ENCODE measurements around the gene PLCD1. TPM values are rescaled to one million over a fixed set of nuclear protein-coding genes. Genes with fewer than 3 reads are reported as not detected.
"Not testable (repeated sequence)": the region's sequence is repeated elsewhere in the genome, so short reads cannot be mapped to it uniquely, and the experiment has no call there.

Gene PLCD1
- total RNA-seq, 5 donors from 2014 or later (not counting 1 experiment from before 2014, with no cell fraction given) = 31.3 to 91.0 (median 75.7) TPM

DNA sequence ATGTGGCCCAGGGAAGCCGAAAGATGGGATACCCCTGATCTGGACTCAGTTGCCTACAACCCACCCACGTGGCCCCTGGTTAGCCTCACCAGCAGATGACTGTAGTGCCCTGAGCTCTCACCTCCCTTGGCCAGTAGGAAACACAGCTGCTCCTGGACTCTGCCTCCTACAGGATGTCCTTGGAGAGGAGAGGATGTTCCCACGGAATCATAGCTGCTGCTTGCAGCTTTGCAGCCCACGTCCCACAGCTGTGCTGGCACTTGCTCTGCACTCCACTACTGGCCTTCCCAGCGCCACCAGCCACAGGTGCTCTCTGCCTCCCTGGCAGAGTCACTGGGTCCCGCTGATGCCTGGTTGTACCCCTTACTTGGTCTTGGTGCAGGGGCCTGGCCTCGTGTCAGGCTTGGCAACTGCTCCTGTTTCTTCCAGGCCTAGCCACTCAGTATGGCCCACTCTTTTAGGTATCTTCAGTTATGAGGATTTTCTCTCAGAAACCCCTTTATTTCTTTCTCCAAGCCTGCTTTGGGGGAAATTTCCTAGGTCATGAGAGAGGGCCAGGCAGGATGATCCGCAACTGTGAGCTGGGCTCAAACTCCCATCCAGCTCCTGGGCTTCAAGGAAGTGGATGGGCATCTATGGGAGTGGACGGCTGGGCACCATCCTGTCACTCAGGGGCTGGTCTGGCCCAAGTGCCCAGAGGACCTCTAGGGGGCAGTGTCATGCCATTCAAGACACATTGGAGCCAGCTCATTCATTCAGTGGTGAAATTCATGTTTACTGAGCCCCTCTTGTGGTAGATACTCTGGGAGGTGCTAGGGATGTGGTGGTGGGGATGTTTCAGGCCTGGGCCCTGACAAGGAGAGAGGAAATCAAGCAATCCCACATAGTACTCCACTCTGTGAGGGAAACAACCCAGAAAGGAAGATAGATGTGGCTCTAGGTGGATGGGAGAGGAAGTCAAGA lies 55.0 kb downstream of the PLCD1 start:
- Mint-ChIP-seq H3K27me3 (no peaks in the 10 kb centered on the region), H3K9me3 (no peaks in the 10 kb centered on the region), H3K36me3 (no peaks in the 10 kb centered on the region), H3K4me3 (no peak overlapping the region), H3K27ac (no peak overlapping the region), H3K4me1 (peaks cover 3 to 8% (median 3%) of the 10 kb centered on the region in 3 donors)
- H3K4me1 ChIP-seq (ENCODE audit: control insufficient read depth in 1 of 2, extremely low read depth in 1 of 2, insufficient read depth in 2 of 2, low read length in 2 of 2) = peaks cover 0 to 8% of the 10 kb centered on the region in 2 experiments
- CTCF ChIA-PET = interaction anchor here (0.5 to 3.7 kb wide), 40 partner anchors 9 to 1101 kb away, joined by 3 to 39 read pairs (median 4); partner anchors contain the start of genes DLEC1 (in 1 of the 2) and XYLB (in 1 of the 2)
- DNase-seq (peak; percentile 30 to 84 (median 59)), ATAC-seq (replicated peaks in 1 of 4) (peak; percentile 89 to 99 (median 93))
- POLR2A ChIA-PET = interaction anchor here in 1 of 2 donors (0.6 kb wide), 1 partner anchor 65 kb away, joined by 3 read pairs; the partner anchor contains the start of gene DLEC1
- no peak overlapping the region for H3K4me3 ChIP-seq (ENCODE audit: control insufficient read depth in 1 of 2, extremely low read depth in 1 of 2, low read length in 1 of 2)
- H3K9me3 ChIP-seq = no peaks in the 10 kb centered on the region
- no peaks in the 10 kb centered on the region for H3K36me3 ChIP-seq (ENCODE audit: control insufficient read depth in 2 of 2, extremely low read depth in 1 of 2, insufficient read depth in 1 of 2, low read length in 1 of 2)
- H3K27me3 ChIP-seq (replicated peaks in 1 of 2; ENCODE audit: control insufficient read depth in 2 of 2, extremely low read depth in 1 of 2, insufficient read depth in 2 of 2, low read length in 1 of 2) = no peaks in the 10 kb centered on the region
- H3K27ac ChIP-seq (ENCODE audit: low read length) = no peak overlapping the region
- WGBS (ENCODE audit: insufficient coverage) = 69% methylated on average over 9 of the region's 9 CpGs

DNA sequence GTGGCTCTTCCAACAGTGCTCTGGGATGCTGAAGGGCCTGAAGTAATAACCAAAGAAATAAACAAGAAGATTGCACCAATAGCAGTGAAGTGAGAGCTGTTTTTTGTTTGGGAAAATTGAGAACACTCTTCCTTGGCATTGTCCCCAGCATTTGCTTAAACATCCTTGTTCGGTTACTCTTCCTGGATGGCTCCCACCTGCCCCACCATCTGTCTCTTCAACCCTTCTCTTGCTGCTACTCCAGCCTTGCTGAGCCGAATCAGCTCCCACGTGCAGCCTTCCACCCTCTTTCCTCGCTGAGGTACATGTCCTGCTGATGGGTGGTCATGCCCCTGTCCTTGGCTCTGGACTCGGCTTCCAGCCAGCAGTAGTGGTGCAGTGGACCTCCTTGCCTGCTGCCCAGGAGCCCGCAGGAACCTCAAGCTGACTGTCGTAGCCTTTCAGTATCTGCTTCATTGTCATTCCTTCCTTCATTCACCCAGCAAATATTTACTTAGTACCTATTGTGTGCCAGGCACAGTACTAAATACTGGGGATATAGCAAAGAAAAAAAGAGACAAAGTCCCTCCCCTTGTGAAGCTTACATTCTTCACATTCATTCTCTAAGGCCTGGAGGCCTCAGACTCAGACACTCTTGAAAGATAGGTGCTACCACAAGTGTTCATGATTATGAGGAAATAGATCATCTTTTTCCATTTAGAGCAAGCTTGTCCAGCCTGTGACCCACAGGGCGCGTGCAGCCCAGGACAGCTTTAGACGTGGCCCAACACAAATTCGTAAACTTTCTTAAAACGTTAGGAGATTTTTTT lies 56.0 kb downstream of the PLCD1 start:
- Mint-ChIP-seq H3K27ac (no peak overlapping the region), H3K27me3 (no peaks in the 10 kb centered on the region), H3K9me3 (no peaks in the 10 kb centered on the region), H3K4me3 (no peak overlapping the region), H3K4me1 (peaks cover 3 to 8% (median 3%) of the 10 kb centered on the region in 3 donors), H3K36me3 (no peaks in the 10 kb centered on the region)
- Histone ChIP-seq H3K36me3 (ENCODE audit: control insufficient read depth in 2 of 2, extremely low read depth in 1 of 2, insufficient read depth in 1 of 2, low read length in 1 of 2) (no peaks in the 10 kb centered on the region), H3K27ac (ENCODE audit: low read length) (no peak overlapping the region), H3K27me3 (replicated peaks in 1 of 2; ENCODE audit: control insufficient read depth in 2 of 2, extremely low read depth in 1 of 2, insufficient read depth in 2 of 2, low read length in 1 of 2) (no peaks in the 10 kb centered on the region), H3K4me1 (ENCODE audit: control insufficient read depth in 1 of 2, extremely low read depth in 1 of 2, insufficient read depth in 2 of 2, low read length in 2 of 2) (peaks cover 0 to 8% of the 10 kb centered on the region in 2 experiments), H3K4me3 (ENCODE audit: control insufficient read depth in 1 of 2, extremely low read depth in 1 of 2, low read length in 1 of 2) (no peak overlapping the region), H3K9me3 (no peaks in the 10 kb centered on the region)
- WGBS (ENCODE audit: insufficient coverage) = 88% methylated on average over 6 of the region's 12 CpGs
- ChIA-PET POLR2A (no interaction called here), CTCF (interaction anchor here (0.5 to 3.7 kb wide), 21 partner anchors 9 to 686 kb away, joined by 3 to 39 read pairs (median 4); no protein-coding TSS in a partner anchor)
- DNase-seq = no peak
- ATAC-seq (replicated peaks in 1 of 4) = no peak

DNA sequence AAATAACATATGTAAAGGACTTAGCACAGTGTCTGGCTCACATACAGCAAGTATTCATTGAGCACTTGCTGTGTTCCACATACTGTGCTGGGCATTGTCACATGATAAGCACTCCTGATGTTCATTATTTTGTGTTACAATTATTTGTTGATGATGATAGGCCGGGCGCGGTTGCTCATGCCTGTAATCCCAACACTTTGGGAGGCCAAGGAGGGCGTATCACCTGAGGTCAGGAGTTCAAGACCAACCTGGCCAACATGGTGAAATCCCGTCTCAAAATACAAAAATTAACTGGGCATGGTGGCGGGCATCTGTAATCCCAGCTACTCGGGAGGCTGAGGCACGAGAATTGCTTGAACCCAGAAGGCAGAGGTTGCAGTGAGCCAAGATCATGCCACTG lies 57.4 kb downstream of the PLCD1 start:
- H3K4me1 Mint-ChIP-seq; DNase-seq; H3K4me3 Mint-ChIP-seq; H3K36me3 Mint-ChIP-seq; H3K27ac Mint-ChIP-seq; POLR2A ChIA-PET; H3K4me1 ChIP-seq (ENCODE audit: control insufficient read depth in 1 of 2, extremely low read depth in 1 of 2, insufficient read depth in 2 of 2, low read length in 2 of 2); H3K27me3 Mint-ChIP-seq; H3K9me3 Mint-ChIP-seq; H3K36me3 ChIP-seq (ENCODE audit: control insufficient read depth in 2 of 2, extremely low read depth in 1 of 2, insufficient read depth in 1 of 2, low read length in 1 of 2); H3K27ac ChIP-seq (ENCODE audit: low read length); H3K27me3 ChIP-seq (replicated peaks in 1 of 2; ENCODE audit: control insufficient read depth in 2 of 2, extremely low read depth in 1 of 2, insufficient read depth in 2 of 2, low read length in 1 of 2); H3K4me3 ChIP-seq (ENCODE audit: control insufficient read depth in 1 of 2, extremely low read depth in 1 of 2, low read length in 1 of 2); ATAC-seq (replicated peaks in 1 of 4); H3K9me3 ChIP-seq: not testable (repeated sequence)
- CTCF ChIA-PET = interaction anchor here (1.0 to 3.7 kb wide), 4 partner anchors 17 to 116 kb away, joined by 3 to 39 read pairs (median 8); no protein-coding TSS in a partner anchor
- 82% methylated on average over 4 of the region's 8 CpGs for WGBS (ENCODE audit: insufficient coverage)

DNA sequence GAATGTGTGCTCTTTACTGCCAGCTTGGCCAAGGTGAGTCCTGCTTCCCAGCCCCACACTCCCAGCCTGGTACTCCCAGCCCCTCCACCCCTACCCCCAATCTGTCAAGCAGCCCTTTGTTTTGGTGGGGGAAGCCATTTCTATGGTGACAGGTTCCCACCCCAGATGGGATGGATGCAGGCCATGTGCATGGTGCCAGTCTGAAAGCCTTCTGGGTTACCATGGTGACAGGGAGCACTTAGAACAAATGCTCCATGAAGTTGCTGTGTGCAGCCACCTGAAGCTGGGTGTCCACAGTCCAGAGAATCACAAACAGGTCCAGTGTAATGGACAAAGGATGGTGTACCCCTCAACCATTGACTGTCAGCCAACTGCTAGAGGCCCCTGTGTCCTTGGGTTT lies 58.0 kb downstream of the PLCD1 start:
- Mint-ChIP-seq H3K27me3 (no peaks in the 10 kb centered on the region), H3K4me3 (no peak overlapping the region), H3K4me1 (peaks cover 3 to 8% (median 3%) of the 10 kb centered on the region in 3 donors), H3K36me3 (no peaks in the 10 kb centered on the region), H3K27ac (no peak overlapping the region), H3K9me3 (no peaks in the 10 kb centered on the region)
- no peak for ATAC-seq (replicated peaks in 1 of 4)
- ChIA-PET CTCF (no interaction called here), POLR2A (no interaction called here)
- Histone ChIP-seq H3K4me3 (ENCODE audit: control insufficient read depth in 1 of 2, extremely low read depth in 1 of 2, low read length in 1 of 2) (no peak overlapping the region), H3K9me3 (no peaks in the 10 kb centered on the region), H3K27ac (ENCODE audit: low read length) (no peak overlapping the region), H3K27me3 (replicated peaks in 1 of 2; ENCODE audit: control insufficient read depth in 2 of 2, extremely low read depth in 1 of 2, insufficient read depth in 2 of 2, low read length in 1 of 2) (peaks cover 0 to 4% of the 10 kb centered on the region in 2 experiments), H3K36me3 (ENCODE audit: control insufficient read depth in 2 of 2, extremely low read depth in 1 of 2, insufficient read depth in 1 of 2, low read length in 1 of 2) (no peaks in the 10 kb centered on the region), H3K4me1 (ENCODE audit: control insufficient read depth in 1 of 2, extremely low read depth in 1 of 2, insufficient read depth in 2 of 2, low read length in 2 of 2) (peaks cover 0 to 10% of the 10 kb centered on the region in 2 experiments)
- DNase-seq = no peak

DNA sequence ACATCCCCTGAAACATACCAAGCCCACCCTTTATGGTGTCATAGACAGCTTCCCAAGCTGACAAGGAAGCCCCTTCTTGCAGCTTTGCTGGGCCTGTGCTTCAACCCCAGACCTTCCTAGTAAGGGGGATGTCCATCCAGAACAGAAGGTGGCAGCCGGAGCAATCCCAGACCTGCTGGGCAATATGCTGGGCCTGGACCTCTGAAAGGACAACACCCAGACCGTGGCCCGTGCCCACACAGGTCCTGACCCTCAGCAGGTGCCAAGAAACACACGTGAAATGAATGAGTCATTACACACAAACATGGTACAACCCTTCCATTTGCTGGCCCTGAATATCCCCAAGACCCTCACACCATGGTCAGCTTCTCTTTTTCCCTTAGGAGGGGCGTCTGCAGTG lies 58.6 kb downstream of the PLCD1 start:
- H3K27ac Mint-ChIP-seq = no peak overlapping the region
- Histone ChIP-seq H3K27me3 (replicated peaks in 1 of 2; ENCODE audit: control insufficient read depth in 2 of 2, extremely low read depth in 1 of 2, insufficient read depth in 2 of 2, low read length in 1 of 2) (peaks cover 0 to 4% of the 10 kb centered on the region in 2 experiments), H3K4me1 (ENCODE audit: control insufficient read depth in 1 of 2, extremely low read depth in 1 of 2, insufficient read depth in 2 of 2, low read length in 2 of 2) (peaks cover 0 to 10% of the 10 kb centered on the region in 2 experiments), H3K4me3 (ENCODE audit: control insufficient read depth in 1 of 2, extremely low read depth in 1 of 2, low read length in 1 of 2) (no peak overlapping the region), H3K27ac (ENCODE audit: low read length) (no peak overlapping the region), H3K36me3 (ENCODE audit: control insufficient read depth in 2 of 2, extremely low read depth in 1 of 2, insufficient read depth in 1 of 2, low read length in 1 of 2) (no peaks in the 10 kb centered on the region), H3K9me3 (no peaks in the 10 kb centered on the region)
- WGBS (ENCODE audit: insufficient coverage) = 91% methylated on average over 4 of the region's 5 CpGs
- DNase-seq (no peak), ATAC-seq (replicated peaks in 1 of 4) (no peak)
- no peaks in the 10 kb centered on the region for H3K36me3 Mint-ChIP-seq
- peaks cover 3 to 8% (median 3%) of the 10 kb centered on the region in 3 donors for H3K4me1 Mint-ChIP-seq
- H3K9me3 Mint-ChIP-seq = no peaks in the 10 kb centered on the region
- CTCF ChIA-PET = interaction anchor here (0.6 to 5.8 kb wide), 4 partner anchors 8 to 116 kb away, joined by 3 to 53 read pairs (median 4); no protein-coding TSS in a partner anchor
- no peak overlapping the region for H3K4me3 Mint-ChIP-seq
- H3K27me3 Mint-ChIP-seq = no peaks in the 10 kb centered on the region
- POLR2A ChIA-PET = no interaction called here

DNA sequence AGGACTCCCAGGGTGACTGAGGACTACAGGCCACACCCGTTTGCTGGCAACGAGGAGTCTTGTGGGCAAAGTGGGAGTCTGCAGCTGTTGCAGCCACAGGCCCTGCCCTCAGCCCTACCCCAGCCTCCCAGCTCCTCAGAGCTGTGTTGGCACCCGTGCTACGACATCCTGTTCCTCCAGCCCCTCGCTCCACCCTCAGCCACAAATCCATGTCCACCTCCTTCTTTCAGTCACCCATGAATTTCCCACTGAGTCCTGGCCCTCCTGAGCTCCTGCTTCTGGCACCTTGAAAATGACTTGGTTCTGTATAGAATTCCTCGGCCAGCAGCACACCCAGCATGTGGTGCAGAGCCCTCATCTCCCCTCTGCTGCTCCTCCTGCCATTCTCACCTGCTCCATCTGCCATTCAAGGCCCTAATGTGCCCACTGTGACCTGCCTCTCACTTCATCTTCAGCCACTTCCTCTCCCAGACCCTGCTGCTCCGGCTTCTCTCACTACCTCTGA lies 59.8 kb downstream of the PLCD1 start:
- H3K36me3 Mint-ChIP-seq = no peaks in the 10 kb centered on the region
- no peak for DNase-seq
- peaks cover 0 to 4% of the 10 kb centered on the region in 2 experiments for H3K27me3 ChIP-seq (replicated peaks in 1 of 2; ENCODE audit: control insufficient read depth in 2 of 2, extremely low read depth in 1 of 2, insufficient read depth in 2 of 2, low read length in 1 of 2)
- ATAC-seq (replicated peaks in 1 of 4) = no peak
- H3K4me3 Mint-ChIP-seq = no peak overlapping the region
- no peaks in the 10 kb centered on the region for H3K36me3 ChIP-seq (ENCODE audit: control insufficient read depth in 2 of 2, extremely low read depth in 1 of 2, insufficient read depth in 1 of 2, low read length in 1 of 2)
- peaks cover 0 to 4% (median under 1%) of the 10 kb centered on the region in 3 donors for H3K4me1 Mint-ChIP-seq
- H3K9me3 Mint-ChIP-seq = no peaks in the 10 kb centered on the region
- H3K4me1 ChIP-seq (ENCODE audit: control insufficient read depth in 1 of 2, extremely low read depth in 1 of 2, insufficient read depth in 2 of 2, low read length in 2 of 2) = peaks cover 0 to 6% of the 10 kb centered on the region in 2 experiments
- ChIA-PET POLR2A (no interaction called here), CTCF (interaction anchor here (0.6 to 5.8 kb wide), 7 partner anchors 9 to 115 kb away, joined by 3 to 53 read pairs (median 3); no protein-coding TSS in a partner anchor)
- no peaks in the 10 kb centered on the region for H3K9me3 ChIP-seq
- no peak overlapping the region for H3K27ac ChIP-seq (ENCODE audit: low read length)
- no peak overlapping the region for H3K27ac Mint-ChIP-seq
- H3K4me3 ChIP-seq (ENCODE audit: control insufficient read depth in 1 of 2, extremely low read depth in 1 of 2, low read length in 1 of 2) = no peak overlapping the region
- 71% methylated on average over 6 of the region's 7 CpGs for WGBS (ENCODE audit: insufficient coverage)
- H3K27me3 Mint-ChIP-seq = no peaks in the 10 kb centered on the region

Measured in T-cell (primary cell).